K562 (cell line): ENCODE results near the gene SPAG16. TPM values are rescaled to one million over a fixed set of nuclear protein-coding genes. Genes with fewer than 3 reads are reported as not detected.

ENCODE experiments used
- CTBP1 ChIP-seq: fragments of 450-650 bp; IDR thresholded peaks from 2 replicates; pipeline ENCODE4 v1.6.1; 2016; ENCODE audit warnings: borderline replicate concordance
- IFI16 ChIP-seq: fragments of 250-450 bp; sonication (Bioruptor Pico); IDR thresholded peaks from 2 replicates; pipeline ENCODE4 v2.1.2; 2022; ENCODE audit warnings: mild to moderate bottlenecking, inconsistent platforms
- JUN ChIP-seq, 2 experiments: sonication (generic) in 1 of 2; formaldehyde crosslinking in 1 of 2; IDR thresholded peaks; 2 replicates each; pipeline versions ENCODE4 v1.6.1 to v1.8.0; 2012 to 2022; ENCODE audit warnings: borderline replicate concordance in 2 of 2, mild to moderate bottlenecking in 2 of 2, improper control_type of control experiment in 1 of 2, low read depth in 1 of 2, low read length in 1 of 2, missing genetic modification reagents in 1 of 2
- KLF10 ChIP-seq: fragments of 250-450 bp; sonication (Bioruptor Pico); IDR thresholded peaks from 2 replicates; pipeline ENCODE4 v1.6.1; 2021; ENCODE audit warnings: matching md5 sums
- ZNF3 ChIP-seq: fragments of 250-450 bp; sonication (Bioruptor Pico); IDR thresholded peaks from 2 replicates; pipeline ENCODE4 v1.5.0; 2021; ENCODE audit warnings: mild to moderate bottlenecking, moderate library complexity
- ZNF41 ChIP-seq: fragments of 250-450 bp; sonication (Bioruptor Pico); conservative IDR thresholded peaks from 2 replicates; pipeline ENCODE4 v1.4.0; 2020; ENCODE audit warnings: mild to moderate bottlenecking
- ZNF696 ChIP-seq: fragments of 250-450 bp; sonication (Bioruptor Pico); conservative IDR thresholded peaks from 2 replicates; pipeline ENCODE4 v1.4.0; 2020; ENCODE audit warnings: mild to moderate bottlenecking, moderate library complexity
- polyA plus RNA-seq, 8 experiments: library from polyadenylated mRNA; depleted of rRNA in 4 of 8; stranded (reverse) in 5 of 8; unstranded in 3 of 8; fragments of >200 nt; fragmentation: Nextera tagmentation in 2 of 8; fragmentation: Illumina TruSeq in 1 of 8; extraction: Ambion mirVana in 2 of 8; extraction: Trizol in 1 of 8; gene quantifications; 2 replicates each; pipeline versions ENCODE4 v1.2.1 to v1.2.3, GENCODE V29; 2011 to 2014; ENCODE audit warnings: inconsistent platforms in 1 of 8, missing spikeins in 1 of 8
- total RNA-seq, 7 experiments: library from RNA; depleted of rRNA in 6 of 7; stranded (reverse); fragments of >200 nt in 6 of 7; fragmentation: Illumina TruSeq in 2 of 7; extraction: Trizol in 2 of 7; gene quantifications; 2 replicates each; pipeline versions ENCODE4 v1.2.1 to v1.2.3, GENCODE V29; 2011 to 2021; ENCODE audit warnings: low replicate concordance in 1 of 7
- TF ChIP-seq, protein P1 (sequence below): sonication (generic); formaldehyde crosslinking; IDR thresholded peaks from 2 replicates; pipeline ENCODE4 v1.8.0; 2022; ENCODE audit warnings: mild to moderate bottlenecking, missing genetic modification reagents, borderline replicate concordance
- TF ChIP-seq, protein P2 (sequence below), 2 experiments: fragments of 450-650 bp; conservative IDR thresholded peaks; 2 replicates each; pipeline ENCODE4 v1.6.1; 2017; ENCODE audit warnings: mild to moderate bottlenecking in 2 of 2, moderate library complexity in 2 of 2
- TF ChIP-seq, protein P3 (sequence below): fragments of 250-450 bp; sonication (Bioruptor Pico); IDR thresholded peaks from 2 replicates; pipeline ENCODE4 v1.9.0; 2021; ENCODE audit warnings: mild to moderate bottlenecking
- TF ChIP-seq, protein P4 (sequence below): sonication (generic); formaldehyde crosslinking; IDR thresholded peaks from 2 replicates; pipeline ENCODE4 v1.8.1; 2022; ENCODE audit warnings: missing genetic modification reagents

SPAG16 gene
- total and polyA plus RNA-seq, 9 of the 15 experiments (the other 6 are each of a cell fraction or from before 2014, with no cell fraction given), result 0.98 to 5.9 (median 3.5) TPM

DNA sequence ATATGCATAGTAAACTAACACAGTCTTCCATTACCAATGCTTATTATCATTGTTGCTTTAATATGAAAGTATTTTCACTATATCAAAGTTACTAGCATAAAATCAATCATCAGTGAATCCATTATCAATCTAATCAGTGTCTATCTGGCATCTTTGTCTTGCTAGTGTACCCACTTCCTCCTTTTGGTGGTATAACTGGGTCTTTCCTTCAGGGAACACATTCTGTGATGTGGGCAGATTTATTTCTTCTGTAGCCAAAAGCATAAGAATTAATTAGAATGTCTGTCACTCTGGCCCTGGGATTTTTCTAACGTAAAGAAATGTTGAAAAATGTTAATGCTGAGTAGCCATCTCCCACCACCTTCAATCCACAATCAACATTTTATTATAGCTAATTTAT lies 970.8 kb downstream of the SPAG16 start (continued):
- TF ChIP-seq, protein P1, sequence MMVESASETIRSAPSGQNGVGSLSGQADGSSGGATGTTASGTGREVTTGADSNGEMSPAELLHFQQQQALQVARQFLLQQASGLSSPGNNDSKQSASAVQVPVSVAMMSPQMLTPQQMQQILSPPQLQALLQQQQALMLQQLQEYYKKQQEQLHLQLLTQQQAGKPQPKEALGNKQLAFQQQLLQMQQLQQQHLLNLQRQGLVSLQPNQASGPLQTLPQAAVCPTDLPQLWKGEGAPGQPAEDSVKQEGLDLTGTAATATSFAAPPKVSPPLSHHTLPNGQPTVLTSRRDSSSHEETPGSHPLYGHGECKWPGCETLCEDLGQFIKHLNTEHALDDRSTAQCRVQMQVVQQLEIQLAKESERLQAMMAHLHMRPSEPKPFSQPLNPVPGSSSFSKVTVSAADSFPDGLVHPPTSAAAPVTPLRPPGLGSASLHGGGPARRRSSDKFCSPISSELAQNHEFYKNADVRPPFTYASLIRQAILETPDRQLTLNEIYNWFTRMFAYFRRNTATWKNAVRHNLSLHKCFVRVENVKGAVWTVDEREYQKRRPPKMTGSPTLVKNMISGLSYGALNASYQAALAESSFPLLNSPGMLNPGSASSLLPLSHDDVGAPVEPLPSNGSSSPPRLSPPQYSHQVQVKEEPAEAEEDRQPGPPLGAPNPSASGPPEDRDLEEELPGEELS (CRISPR knock-in tag), result no peak
- TF ChIP-seq, protein P2, sequence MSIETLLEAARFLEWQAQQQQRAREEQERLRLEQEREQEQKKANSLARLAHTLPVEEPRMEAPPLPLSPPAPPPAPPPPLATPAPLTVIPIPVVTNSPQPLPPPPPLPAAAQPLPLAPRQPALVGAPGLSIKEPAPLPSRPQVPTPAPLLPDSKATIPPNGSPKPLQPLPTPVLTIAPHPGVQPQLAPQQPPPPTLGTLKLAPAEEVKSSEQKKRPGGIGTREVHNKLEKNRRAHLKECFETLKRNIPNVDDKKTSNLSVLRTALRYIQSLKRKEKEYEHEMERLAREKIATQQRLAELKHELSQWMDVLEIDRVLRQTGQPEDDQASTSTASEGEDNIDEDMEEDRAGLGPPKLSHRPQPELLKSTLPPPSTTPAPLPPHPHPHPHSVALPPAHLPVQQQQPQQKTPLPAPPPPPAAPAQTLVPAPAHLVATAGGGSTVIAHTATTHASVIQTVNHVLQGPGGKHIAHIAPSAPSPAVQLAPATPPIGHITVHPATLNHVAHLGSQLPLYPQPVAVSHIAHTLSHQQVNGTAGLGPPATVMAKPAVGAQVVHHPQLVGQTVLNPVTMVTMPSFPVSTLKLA (conservative IDR thresholded peaks at IDR 0.05), result no peak
- TF ChIP-seq JUN (IDR thresholded peaks at IDR 0.05; ENCODE audit: borderline replicate concordance, low read depth, low read length), result no peak
- no peak for TF ChIP-seq JUN (CRISPR knock-in tag; IDR thresholded peaks at IDR 0.05; ENCODE audit: borderline replicate concordance)
- TF ChIP-seq, protein P3, sequence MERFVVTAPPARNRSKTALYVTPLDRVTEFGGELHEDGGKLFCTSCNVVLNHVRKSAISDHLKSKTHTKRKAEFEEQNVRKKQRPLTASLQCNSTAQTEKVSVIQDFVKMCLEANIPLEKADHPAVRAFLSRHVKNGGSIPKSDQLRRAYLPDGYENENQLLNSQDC, result no peak
- TF ChIP-seq IFI16, result no peak
- TF ChIP-seq, protein P4, sequence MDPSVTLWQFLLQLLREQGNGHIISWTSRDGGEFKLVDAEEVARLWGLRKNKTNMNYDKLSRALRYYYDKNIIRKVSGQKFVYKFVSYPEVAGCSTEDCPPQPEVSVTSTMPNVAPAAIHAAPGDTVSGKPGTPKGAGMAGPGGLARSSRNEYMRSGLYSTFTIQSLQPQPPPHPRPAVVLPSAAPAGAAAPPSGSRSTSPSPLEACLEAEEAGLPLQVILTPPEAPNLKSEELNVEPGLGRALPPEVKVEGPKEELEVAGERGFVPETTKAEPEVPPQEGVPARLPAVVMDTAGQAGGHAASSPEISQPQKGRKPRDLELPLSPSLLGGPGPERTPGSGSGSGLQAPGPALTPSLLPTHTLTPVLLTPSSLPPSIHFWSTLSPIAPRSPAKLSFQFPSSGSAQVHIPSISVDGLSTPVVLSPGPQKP (CRISPR knock-in tag), result no peak
- TF ChIP-seq CTBP1, result no peak
- no peak for TF ChIP-seq KLF10 (CRISPR knock-in tag)
- TF ChIP-seq ZNF696 (CRISPR knock-in tag), result no peak
- no peak for TF ChIP-seq ZNF41
- no peak for TF ChIP-seq ZNF3
